GM03348 (cell line): ENCODE measurements around the gene CERKL.
"Not testable (repeated sequence)": the region's sequence is repeated elsewhere in the genome, so short reads cannot be mapped to it uniquely, and the experiment has no call there.

ENCODE experiments used
- DNase-seq: peaks from one replicate; pipeline ENCODE4 v3.0.0; 2012; ENCODE audit warnings: low spot score

The CERKL gene

GRCh38 chr2:181656450-181657291, at the start of gene CERKL:
CERKL (minus strand) TSS chr2:181657105; CDS start chr2:181657006, 99 bp downstream.
- DNase-seq, result peak; percentile 74

GRCh38 chr2:181702519-181702918, 45.6 kb upstream of the CERKL start:
- not testable (repeated sequence) for DNase-seq

- no peak for DNase-seq
These were observed 41.3 kb upstream of the CERKL start for GRCh38 chr2:181698223-181698622.

- no peak for DNase-seq
These were observed 40.7 kb upstream of the CERKL start for GRCh38 chr2:181697571-181697970.

- no peak for DNase-seq
These were observed 40.2 kb upstream of the CERKL start for GRCh38 chr2:181697126-181697525.

GRCh38 chr2:181694271-181694670, 37.4 kb upstream of the CERKL start:
- no peak for DNase-seq

- no peak for DNase-seq
These were observed 34.0 kb upstream of the CERKL start for GRCh38 chr2:181690860-181691259.

- DNase-seq, result no peak
These were observed 29.8 kb upstream of the CERKL start for GRCh38 chr2:181686576-181687185.

- peak; percentile 34 for DNase-seq
These were observed 28.3 kb upstream of the CERKL start for GRCh38 chr2:181685150-181685688.

- DNase-seq, result no peak
These were observed 27.7 kb upstream of the CERKL start for GRCh38 chr2:181684454-181685149.

GRCh38 chr2:181683518-181684453, 26.9 kb upstream of the CERKL start:
- DNase-seq, result peak; percentile 60

- DNase-seq, result peak; percentile 4
These were observed 26.1 kb upstream of the CERKL start for GRCh38 chr2:181682795-181683517.

GRCh38 chr2:181682026-181682789, 25.3 kb upstream of the CERKL start:
- DNase-seq, result no peak

GRCh38 chr2:181680937-181681811, 24.3 kb upstream of the CERKL start:
- DNase-seq, result peak; percentile 7

- DNase-seq, result peak; percentile 5
These were observed 23.4 kb upstream of the CERKL start, which contains the start of gene NEUROD1 for GRCh38 chr2:181680055-181680936. NEUROD1 (minus strand) TSS chr2:181680517; CDS start chr2:181678860, 1,657 bp downstream.

- no peak for DNase-seq
These were observed 22.7 kb upstream of the CERKL start for GRCh38 chr2:181679544-181679979.

- DNase-seq, result no peak
These were observed 22.1 kb upstream of the CERKL start for GRCh38 chr2:181678861-181679543.
